HG03175 (cell line): ENCODE data around the gene OR4S2.

ENCODE experiments used
- ATAC-seq: cut with Tn5 transposase; IDR thresholded peaks from one replicate; pipeline ENCODE4 v1.9.1; 2021; ENCODE audit warnings: mild to moderate bottlenecking, moderate library complexity; ENCODE audit not compliant: unreplicated experiment

OR4S2 gene, protein sequence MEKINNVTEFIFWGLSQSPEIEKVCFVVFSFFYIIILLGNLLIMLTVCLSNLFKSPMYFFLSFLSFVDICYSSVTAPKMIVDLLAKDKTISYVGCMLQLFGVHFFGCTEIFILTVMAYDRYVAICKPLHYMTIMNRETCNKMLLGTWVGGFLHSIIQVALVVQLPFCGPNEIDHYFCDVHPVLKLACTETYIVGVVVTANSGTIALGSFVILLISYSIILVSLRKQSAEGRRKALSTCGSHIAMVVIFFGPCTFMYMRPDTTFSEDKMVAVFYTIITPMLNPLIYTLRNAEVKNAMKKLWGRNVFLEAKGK

DNA sequence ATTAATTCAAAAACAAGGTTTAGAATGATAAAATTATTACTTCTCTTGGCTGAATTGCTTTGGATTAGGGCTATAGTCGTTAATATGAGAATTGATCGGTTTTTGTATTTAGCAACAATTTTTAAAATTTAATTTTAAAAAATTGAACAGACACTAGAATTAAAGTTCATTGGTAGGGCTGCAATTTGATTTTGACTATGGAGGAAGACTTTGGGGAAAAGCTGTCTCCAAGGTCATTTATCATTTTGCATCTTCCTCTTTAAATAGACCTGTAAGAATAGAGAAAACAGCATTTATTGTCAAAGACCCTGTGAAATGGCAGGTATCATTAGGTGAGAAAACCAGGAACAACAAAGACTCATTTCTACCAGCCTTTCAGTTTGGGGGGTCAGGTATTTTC, at the start of gene OR4S2:
Gene OR4S2, plus strand, starts transcription at position 301 of the 400 bp plus-strand sequence. CDS start 2,577 bp downstream, outside the sequence.
- no peak for ATAC-seq

DNA sequence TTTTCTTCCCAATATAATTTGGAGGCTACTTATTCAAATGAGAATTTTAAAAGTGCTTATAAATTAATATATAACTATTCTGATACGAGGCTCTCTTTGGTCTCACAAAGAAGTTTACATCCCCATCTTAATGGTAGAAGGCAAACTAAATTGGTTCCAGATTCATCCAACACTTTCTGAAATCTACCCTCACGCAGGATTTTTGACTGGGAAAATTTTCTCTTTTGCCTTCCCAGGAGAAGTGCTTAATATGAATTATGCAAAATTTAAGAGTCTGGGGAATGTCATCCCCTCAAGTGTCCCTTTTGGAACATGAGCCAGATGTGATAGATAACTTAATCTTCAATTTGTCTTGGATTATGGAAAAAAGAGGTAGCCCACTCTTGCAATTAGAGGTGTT, 40.6 kb upstream of the OR4S2 start, which contains the start of gene OR4C11:
Gene OR4C11, minus strand, starts transcription at position 101 of the 400 bp plus-strand sequence. CDS start 3,272 bp downstream, outside the sequence.
- no peak for ATAC-seq

DNA sequence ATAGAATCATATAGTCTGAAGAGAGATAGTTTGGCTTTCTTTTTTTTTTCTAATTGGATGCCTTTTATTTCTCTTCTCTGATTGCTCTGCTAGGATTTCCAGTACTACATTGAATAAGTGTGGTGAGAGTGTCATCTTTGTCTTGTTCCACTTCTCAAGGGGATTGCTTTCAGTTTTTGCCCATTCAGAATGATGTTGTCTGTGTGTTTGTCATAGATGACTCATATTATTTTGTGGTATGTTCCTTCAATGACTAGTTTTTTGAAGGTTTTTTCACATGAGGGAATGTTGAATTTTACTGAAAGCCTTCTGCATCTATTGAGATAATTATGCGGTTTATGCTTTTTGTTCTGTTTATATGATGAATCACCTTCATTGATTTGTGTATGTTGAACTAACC, 23.6 kb upstream of the OR4S2 start:
- ATAC-seq: no peak

DNA sequence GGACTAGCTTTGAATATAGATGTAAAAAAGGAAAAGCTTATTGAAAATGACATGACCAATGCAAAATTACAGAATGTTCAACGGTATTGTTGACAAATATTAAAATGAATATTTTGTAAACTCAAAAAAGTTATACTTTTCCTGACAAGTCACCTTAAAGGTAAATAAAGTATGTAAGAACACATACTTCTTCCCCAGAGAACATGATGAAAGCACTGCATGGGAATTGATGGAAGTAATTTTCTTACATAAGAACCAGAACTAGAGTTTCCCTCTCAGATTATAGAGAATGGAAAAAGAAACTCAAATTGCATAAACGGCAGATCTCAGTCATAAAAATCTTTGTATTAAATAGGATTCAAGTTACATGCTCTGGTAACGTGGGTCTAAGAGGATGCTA, 13.3 kb upstream of the OR4S2 start, which contains the start of gene OR4P4:
Gene OR4P4, plus strand, starts transcription at position 301 of the 400 bp plus-strand sequence.
- no peak for ATAC-seq

DNA sequence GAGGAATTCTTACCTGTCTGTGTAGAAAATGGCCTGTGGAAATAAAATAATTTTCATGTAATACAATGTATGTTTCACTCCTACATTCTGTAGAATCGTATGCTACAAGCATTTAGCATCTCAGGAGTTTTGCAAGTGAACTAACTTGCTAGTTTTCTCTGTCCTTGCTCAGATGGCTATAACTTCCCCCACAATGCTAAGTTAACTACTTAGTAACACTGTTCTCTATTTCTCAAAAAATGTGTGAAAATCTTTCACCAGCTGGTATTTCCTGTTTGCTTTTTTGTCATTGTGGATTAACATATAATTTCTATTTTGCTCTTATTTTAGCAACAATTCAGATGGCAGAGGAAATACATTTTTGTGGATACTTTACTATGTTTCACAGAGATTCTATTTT, 4.4 kb downstream of the OR4S2 start:
- ATAC-seq: peak; percentile 55

DNA sequence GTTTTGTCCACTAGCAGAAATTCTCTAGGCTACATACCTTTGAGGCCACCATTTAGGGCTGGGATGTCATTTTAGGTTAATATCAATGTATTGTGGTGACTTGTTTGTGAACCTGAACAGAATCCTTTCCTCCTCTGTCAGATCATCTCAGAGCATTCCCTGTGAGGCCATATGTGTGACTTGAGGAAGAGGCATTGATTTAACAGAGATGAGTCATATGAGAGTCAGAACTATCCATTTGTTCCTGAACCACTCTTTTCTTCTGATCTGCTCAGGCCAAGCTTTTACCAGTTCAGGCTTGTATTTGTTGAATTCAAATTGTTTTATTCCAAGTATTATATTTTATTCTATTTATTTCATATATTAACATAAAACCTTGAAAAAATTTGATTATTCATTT, 7.0 kb downstream of the OR4S2 start:
- no peak for ATAC-seq

DNA sequence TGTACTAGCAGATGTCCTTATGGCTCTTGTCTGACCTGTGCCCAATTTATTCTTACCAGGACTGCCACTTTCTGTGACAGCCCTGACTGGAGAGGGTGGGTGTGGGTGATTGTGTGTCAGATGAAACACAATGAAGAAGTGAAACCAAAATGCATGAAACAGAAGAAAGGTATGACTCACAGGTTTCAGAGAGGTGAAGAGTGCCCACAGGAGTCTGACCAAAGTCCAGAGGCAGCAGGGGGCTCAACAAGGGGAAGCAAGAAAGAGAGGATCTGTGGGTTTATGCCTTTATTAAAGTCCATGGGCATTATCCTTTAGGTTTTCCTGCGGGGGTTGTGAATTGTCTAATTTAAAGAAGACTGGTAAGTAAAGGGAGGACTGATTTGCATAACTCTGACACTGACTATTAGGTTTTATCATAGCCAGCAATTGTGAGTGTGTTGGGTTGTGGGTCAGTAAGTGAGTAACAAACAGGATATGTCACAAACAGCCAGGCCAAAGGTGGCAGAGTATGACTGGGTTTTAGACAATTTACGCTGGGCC, 10.0 kb downstream of the OR4S2 start:
- ATAC-seq: peak; percentile 95

DNA sequence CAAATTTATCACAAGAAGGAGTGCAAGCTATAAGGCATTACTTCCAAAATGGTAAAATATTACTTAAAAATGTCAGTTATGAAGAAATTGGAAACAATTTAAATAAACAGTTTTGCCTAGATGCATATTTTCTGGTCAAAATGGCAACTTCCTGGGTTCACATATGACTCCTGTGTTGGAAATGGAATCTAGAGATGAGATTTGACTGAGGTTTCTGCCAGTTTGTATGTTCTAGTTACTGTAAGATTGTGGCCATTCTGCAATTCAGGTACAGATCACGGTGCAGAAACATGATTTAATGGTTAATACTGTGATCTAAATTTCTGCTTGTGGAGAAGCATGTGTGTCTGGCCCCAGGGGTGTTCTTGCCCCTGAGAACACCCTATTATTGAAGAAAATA, 10.5 kb downstream of the OR4S2 start:
- ATAC-seq: peak; percentile 47

DNA sequence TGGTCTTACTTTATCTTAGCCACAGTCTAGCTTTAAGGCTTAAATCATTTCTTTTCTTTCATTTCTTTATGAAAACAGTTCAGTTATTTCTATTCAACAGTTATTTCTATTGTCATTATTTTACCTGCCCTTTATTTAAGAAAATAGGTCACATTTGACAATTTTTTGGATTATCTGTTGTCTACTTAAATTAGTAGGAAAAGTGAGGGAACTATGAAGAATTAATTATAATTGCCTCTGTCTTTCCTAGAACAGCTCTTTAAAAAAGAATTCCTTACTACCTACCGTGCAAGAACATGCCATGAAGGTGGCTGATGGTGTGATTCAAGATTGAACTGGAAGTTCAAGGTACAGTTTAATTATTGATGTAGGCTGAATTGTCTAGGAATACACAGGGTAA, 13.8 kb downstream of the OR4S2 start, which contains the start of gene OR4C6:
Gene OR4C6, plus strand, starts transcription at position 301 of the 400 bp plus-strand sequence. CDS start 2,966 bp downstream, outside the sequence.
- ATAC-seq: no peak

DNA sequence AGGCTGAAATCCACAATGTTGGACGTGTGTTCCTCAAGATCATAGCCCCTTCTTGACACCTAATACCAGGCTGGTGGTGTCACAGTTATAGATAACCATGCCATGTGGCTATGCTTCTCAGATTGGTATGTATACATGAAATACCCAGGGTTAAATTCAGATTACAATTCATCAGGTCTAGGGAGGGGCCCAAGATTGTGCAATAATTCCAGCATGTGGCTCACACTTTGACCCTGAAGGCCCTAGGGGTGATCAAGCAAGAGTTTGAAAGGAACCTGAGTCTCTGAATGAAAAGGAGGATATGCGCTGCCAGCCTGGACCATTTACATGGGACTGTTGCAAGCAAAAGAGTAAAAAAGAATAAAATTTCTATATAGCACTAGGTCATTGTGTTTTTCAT, 21.2 kb downstream of the OR4S2 start:
- ATAC-seq: no peak

DNA sequence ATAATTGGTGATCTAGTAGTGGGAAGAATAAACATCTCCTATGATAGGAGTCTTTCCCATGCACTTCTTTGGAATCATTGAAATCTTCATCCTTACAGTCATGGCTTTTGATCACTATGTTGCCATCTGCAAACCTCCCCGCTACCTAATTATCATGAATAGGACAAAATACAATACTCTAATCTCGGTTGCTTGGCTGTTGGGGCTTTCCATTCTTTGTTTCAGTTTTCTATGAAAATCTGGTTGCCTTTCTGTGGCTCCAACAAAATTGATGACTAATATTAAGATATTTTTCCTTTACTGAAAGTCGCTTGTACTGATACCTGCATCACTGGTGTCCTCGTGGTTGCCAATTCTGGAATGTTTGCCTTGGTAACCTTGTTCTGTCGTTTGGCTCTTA, 25.7 kb downstream of the OR4S2 start:
- ATAC-seq: no peak

DNA sequence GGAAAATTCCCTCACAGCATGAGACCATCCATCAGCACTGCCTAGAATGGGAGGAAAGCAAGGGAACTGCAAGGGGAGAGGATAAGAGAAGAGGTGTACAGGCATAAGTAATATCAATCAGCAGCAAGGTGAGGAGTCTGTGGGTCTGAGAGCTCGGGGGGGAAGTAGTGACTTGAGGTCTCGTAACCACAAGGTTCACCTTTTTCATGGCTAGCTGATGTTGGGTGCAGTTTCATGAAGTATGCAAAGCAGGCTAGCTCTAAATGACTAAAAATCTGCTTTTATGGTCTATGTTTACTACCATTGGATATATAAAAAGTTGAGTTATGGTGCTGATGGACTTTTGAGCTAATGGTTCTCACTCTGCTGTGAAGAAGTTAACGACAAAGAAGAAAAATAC, 49.7 kb downstream of the OR4S2 start:
- no peak for ATAC-seq

DNA sequence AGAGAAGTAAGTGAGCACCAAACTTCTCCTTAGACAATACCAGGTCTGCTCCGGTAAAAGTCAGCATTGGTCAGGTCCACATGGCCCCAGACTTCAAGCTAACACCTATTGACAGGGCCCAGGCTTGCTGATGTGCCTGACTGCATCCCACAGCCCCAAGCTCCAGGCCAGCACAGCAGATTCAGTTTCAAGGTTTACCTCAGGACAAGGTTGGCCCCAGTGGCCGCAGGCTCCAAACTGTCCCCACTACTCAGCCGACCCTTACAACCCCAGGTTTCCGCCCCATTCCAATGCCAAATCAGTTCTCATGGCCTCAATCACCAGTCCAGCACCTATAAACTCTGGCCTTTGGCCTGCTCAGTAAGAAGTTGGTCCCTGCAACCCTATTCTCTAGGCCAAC, 53.3 kb downstream of the OR4S2 start:
- ATAC-seq: no peak
